GM18873 (cell line): ENCODE data around the gene RRAGC.

Source experiments
- ATAC-seq: cut with Tn5 transposase; IDR thresholded peaks from one replicate; pipeline ENCODE4 v1.9.1; 2021; ENCODE audit warnings: mild to moderate bottlenecking, moderate library complexity, moderate number of reproducible peaks; ENCODE audit not compliant: unreplicated experiment, low FRiP score

Gene RRAGC

GRCh38 chr1:38859561-38860453, at the start of gene RRAGC:
Gene RRAGC, minus strand, starts transcription at chr1:38859772. Its CDS starts 126 bp downstream, at chr1:38859646.
- peak; percentile 69 for ATAC-seq

GRCh38 chr1:38908821-38909220, 49.2 kb upstream of the RRAGC start:
- ATAC-seq, result no peak

- ATAC-seq, result no peak
These were observed 46.4 kb upstream of the RRAGC start for GRCh38 chr1:38905985-38906384.

GRCh38 chr1:38899560-38899959, 40.0 kb upstream of the RRAGC start:
- ATAC-seq, result no peak

- no peak for ATAC-seq
These were observed 39.2 kb upstream of the RRAGC start for GRCh38 chr1:38898653-38899230.

- ATAC-seq, result no peak
These were observed 36.6 kb upstream of the RRAGC start for GRCh38 chr1:38896169-38896568.

- no peak for ATAC-seq
These were observed 33.4 kb upstream of the RRAGC start for GRCh38 chr1:38892976-38893375.

- ATAC-seq, result no peak
These were observed 32.2 kb upstream of the RRAGC start for GRCh38 chr1:38891753-38892152.

- no peak for ATAC-seq
These were observed 30.0 kb upstream of the RRAGC start for GRCh38 chr1:38889589-38889988.

GRCh38 chr1:38888423-38889333, 29.1 kb upstream of the RRAGC start:
- ATAC-seq, result no peak

GRCh38 chr1:38885092-38885491, 25.5 kb upstream of the RRAGC start:
- no peak for ATAC-seq

GRCh38 chr1:38881487-38881886, 21.9 kb upstream of the RRAGC start, which contains the start of gene GJA9:
Gene GJA9, minus strand, starts transcription at chr1:38881587. Its CDS starts 5,489 bp downstream, at chr1:38876098.
- ATAC-seq, result no peak

- no peak for ATAC-seq
These were observed 16.2 kb upstream of the RRAGC start for GRCh38 chr1:38875811-38876210.

GRCh38 chr1:38873027-38873969, 13.7 kb upstream of the RRAGC start, which contains the start of gene MYCBP:
Gene MYCBP, minus strand, starts transcription at chr1:38873348. Its CDS starts 43 bp downstream, at chr1:38873305.
- peak; percentile 93 for ATAC-seq

- ATAC-seq, result peak; percentile 9
These were observed 12.9 kb upstream of the RRAGC start for GRCh38 chr1:38872401-38873026.

- ATAC-seq, result no peak
These were observed 11.4 kb upstream of the RRAGC start for GRCh38 chr1:38870996-38871395.

- no peak for ATAC-seq
These were observed 7.6 kb upstream of the RRAGC start for GRCh38 chr1:38867208-38867607.

- no peak for ATAC-seq
These were observed 5.6 kb upstream of the RRAGC start for GRCh38 chr1:38865112-38865715.

GRCh38 chr1:38860454-38860795, 853 bp upstream of the RRAGC start:
- no peak for ATAC-seq
